OCI-LY7 (cell line): Measurements from ENCODE around the gene TP53I11. TPM values are rescaled to one million over a fixed set of nuclear protein-coding genes. Genes with fewer than 3 reads are reported as not detected.

Source experiments
- BruUV-seq: library from RNA; stranded (reverse); fragments of 400-500 nt; replicated peaks from 2 replicates; lab custom pipeline; 2021; lab: Mats Ljungman, UMichigan
- CTCF ChIA-PET: fragments of 300-600 bp; sonication (Branson Sonifier 250); formaldehyde crosslinking; loops from one replicate; lab custom pipeline; 2022; ENCODE audit warnings: antibody characterized with exemption; ENCODE audit not compliant: unreplicated experiment; lab: Charles Lee
- POLR2A ChIA-PET: fragments of 300-600 bp; sonication (Branson Sonifier 250); formaldehyde crosslinking; loops from one replicate; lab custom pipeline; 2022; ENCODE audit warnings: antibody characterized with exemption; lab: Charles Lee
- DNase-seq: peaks from one replicate; pipeline ENCODE4 v3.0.0-alpha.2; 2015; ENCODE audit warnings: low spot score
- H2AFZ ChIP-seq: fragments of 200-600 bp; sonication (generic), shearing (Covaris generic); 2 replicates; pipeline ENCODE4 v1.6.1; 2014; ENCODE audit warnings: mild to moderate bottlenecking, antibody characterized with exemption, low read length, moderate library complexity
- H3K27ac ChIP-seq: fragments of 200-600 bp; sonication (generic); 2 replicates; pipeline ENCODE4 v1.5.1; 2014; ENCODE audit warnings: mixed run types, low read depth, mild to moderate bottlenecking, moderate library complexity, low read length, inconsistent platforms; ENCODE audit not compliant: poor library complexity, severe bottlenecking
- H3K36me3 ChIP-seq: fragments of 200-600 bp; sonication (generic); 2 replicates; pipeline ENCODE4 v1.6.1; 2014; ENCODE audit warnings: mild to moderate bottlenecking, antibody characterized with exemption, low read length, moderate library complexity, mixed read lengths; ENCODE audit not compliant: insufficient read depth
- H3K4me1 ChIP-seq: fragments of 200-600 bp; sonication (generic); 2 replicates; pipeline ENCODE4 v1.5.1; 2014; ENCODE audit warnings: mild to moderate bottlenecking, low read length; ENCODE audit not compliant: insufficient read depth, poor library complexity, severe bottlenecking
- H3K4me2 ChIP-seq: fragments of 200-600 bp; sonication (generic); 2 replicates; pipeline ENCODE4 v1.6.1; 2014; ENCODE audit warnings: mild to moderate bottlenecking, low read length
- H3K4me3 ChIP-seq: fragments of 200-600 bp; sonication (generic); 2 replicates; pipeline ENCODE4 v1.5.1; 2014; ENCODE audit warnings: mild to moderate bottlenecking, low read depth, low read length; ENCODE audit not compliant: poor library complexity, severe bottlenecking
- H3K79me2 ChIP-seq: fragments of 200-600 bp; sonication (generic); 2 replicates; pipeline ENCODE4 v1.6.1; 2016; ENCODE audit warnings: low read depth, mild to moderate bottlenecking, low read length, moderate library complexity, mixed read lengths; ENCODE audit not compliant: insufficient read depth
- H3K9me2 ChIP-seq: fragments of 200-600 bp; sonication (generic); 2 replicates; pipeline ENCODE4 v1.6.1; 2016; ENCODE audit warnings: mild to moderate bottlenecking, low read length, mixed read lengths; ENCODE audit not compliant: insufficient read depth
- H3K9me3 ChIP-seq: fragments of 200-600 bp; sonication (generic); 2 replicates; pipeline ENCODE4 v1.6.1; 2014; ENCODE audit warnings: mild to moderate bottlenecking, mixed run types, low read length, mixed read lengths
- H4K20me1 ChIP-seq: fragments of 200-600 bp; sonication (generic); 2 replicates; pipeline ENCODE4 v1.6.1; 2014; ENCODE audit warnings: mild to moderate bottlenecking, antibody characterized with exemption, low read length, moderate library complexity, mixed read lengths; ENCODE audit not compliant: insufficient read depth
- CTCF ChIP-seq: fragments of 200-600 bp; sonication (generic); conservative IDR thresholded peaks from 2 replicates; pipeline ENCODE4 v1.5.1; 2014; ENCODE audit warnings: mild to moderate bottlenecking, antibody characterized with exemption, low read length, moderate library complexity, mixed read lengths
- EZH2phosphoT487 ChIP-seq: fragments of 200-600 bp; sonication (generic); IDR thresholded peaks from 2 replicates; pipeline ENCODE4 v1.6.1; 2018; ENCODE audit warnings: low read depth, borderline replicate concordance, mild to moderate bottlenecking, mixed run types, antibody characterized with exemption, low read length, moderate library complexity, mixed read lengths
- intact Hi-C: fragments of 100-400 bp; cut with micrococcal nuclease; formaldehyde crosslinking; loops from one replicate; pipeline ENCODE4 v1.10.0; 2022; ENCODE audit not compliant: unreplicated experiment
- total RNA-seq, 2 experiments: library from RNA; depleted of rRNA in 1 of 2; stranded (reverse); fragments of >200 nt in 1 of 2; shearing (Covaris generic) in 1 of 2; gene quantifications; 2 replicates each; pipeline ENCODE4 v1.2.3, GENCODE V29; 2014 to 2022

TP53I11 gene
- total RNA-seq, 2 experiments from 2014 or later, result 0.25 to 0.51 TPM

DNA sequence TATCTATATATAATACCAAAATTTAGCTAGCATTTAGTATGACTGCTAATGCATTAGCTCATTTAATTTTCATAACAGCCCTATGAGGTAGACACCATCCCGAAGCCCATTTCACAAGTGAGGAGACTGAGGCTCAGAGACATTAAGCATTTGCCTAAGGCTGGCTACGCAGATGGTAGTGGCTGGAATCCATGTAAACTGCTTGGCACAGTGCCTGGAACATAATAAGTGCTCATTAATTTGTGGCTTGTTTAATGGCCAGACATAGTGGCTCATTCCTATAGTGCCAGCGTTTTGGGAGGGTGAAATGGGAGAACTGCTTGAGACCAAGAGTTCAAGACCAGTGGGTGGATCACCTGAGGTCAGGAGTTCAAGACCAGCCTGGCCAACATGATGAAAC lies 17.8 kb upstream of the TP53I11 start:
- H3K36me3 ChIP-seq, result no peaks in the 10 kb centered on the region
- no peaks in the 10 kb centered on the region for H3K79me2 ChIP-seq
- H3K27ac ChIP-seq, result no peak overlapping the region
- BruUV-seq, result no TSS peak
- H3K4me1 ChIP-seq, result peaks cover 8% of the 10 kb centered on the region
- CTCF ChIA-PET, result no interaction called here
- POLR2A ChIA-PET, result interaction anchor here (1.2 kb wide), 2 partner anchors 9 to 11 kb away, joined by 3 read pairs; no protein-coding TSS in a partner anchor
- H4K20me1 ChIP-seq, result no peaks in the 10 kb centered on the region
- no peaks in the 10 kb centered on the region for H3K9me2 ChIP-seq
- TF ChIP-seq CTCF (no peak), EZH2phosphoT487 (no peak)
- no peak for DNase-seq
- H2AFZ ChIP-seq, result no peak overlapping the region
- H3K4me2 ChIP-seq, result no peak overlapping the region
- intact Hi-C loops, result no loop called here
- no peaks in the 10 kb centered on the region for H3K9me3 ChIP-seq
- H3K4me3 ChIP-seq, result no peak overlapping the region

GRCh38 chr11:44967930-44968496 lies 17.3 kb upstream of the TP53I11 start:
- H3K4me3 ChIP-seq, result no peak overlapping the region
- no peak for DNase-seq
- H2AFZ ChIP-seq, result no peak overlapping the region
- no peak for TF ChIP-seq CTCF
- TF ChIP-seq EZH2phosphoT487, result no peak
- no peaks in the 10 kb centered on the region for H3K9me3 ChIP-seq
- H3K36me3 ChIP-seq, result no peaks in the 10 kb centered on the region
- no peak overlapping the region for H3K27ac ChIP-seq
- ChIA-PET POLR2A (interaction anchor here (0.6 to 1.2 kb wide), 3 partner anchors 9 to 1155 kb away, joined by 3 to 7 read pairs (median 3); no protein-coding TSS in a partner anchor), CTCF (no interaction called here)
- no peak overlapping the region for H3K4me2 ChIP-seq
- intact Hi-C loops, result no loop called here
- peaks cover 8% of the 10 kb centered on the region for H3K4me1 ChIP-seq
- H3K79me2 ChIP-seq, result no peaks in the 10 kb centered on the region
- no peaks in the 10 kb centered on the region for H3K9me2 ChIP-seq
- H4K20me1 ChIP-seq, result no peaks in the 10 kb centered on the region
- BruUV-seq, result no TSS peak

DNA sequence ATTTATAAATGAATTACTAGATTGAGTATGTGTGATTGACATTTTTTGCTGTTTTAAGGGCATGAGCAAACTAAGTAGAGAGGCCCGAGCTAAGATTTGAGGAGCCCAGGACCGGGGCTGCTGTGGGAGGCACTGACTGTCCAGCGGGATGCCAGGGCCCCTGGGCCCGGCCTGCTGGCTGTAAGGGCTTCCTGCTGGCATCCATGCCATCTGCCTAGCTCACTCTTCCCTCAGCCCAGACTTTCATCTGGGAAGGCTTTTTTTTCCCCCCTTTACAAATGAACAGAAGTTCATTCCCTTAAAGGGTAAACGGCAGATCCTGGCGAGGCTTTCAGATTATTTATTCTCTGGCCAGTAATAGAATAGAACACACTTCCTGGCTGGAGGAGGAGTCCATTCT lies 16.0 kb upstream of the TP53I11 start:
- no peak overlapping the region for H3K27ac ChIP-seq
- intact Hi-C loops, result no loop called here
- no peaks in the 10 kb centered on the region for H3K9me2 ChIP-seq
- no peak overlapping the region for H3K4me3 ChIP-seq
- POLR2A ChIA-PET, result no interaction called here
- H4K20me1 ChIP-seq, result no peaks in the 10 kb centered on the region
- H3K4me2 ChIP-seq, result no peak overlapping the region
- DNase-seq, result no peak
- CTCF ChIA-PET, result no interaction called here
- peaks cover 8% of the 10 kb centered on the region for H3K4me1 ChIP-seq
- no peaks in the 10 kb centered on the region for H3K79me2 ChIP-seq
- no peak overlapping the region for H2AFZ ChIP-seq
- no peak for TF ChIP-seq EZH2phosphoT487
- no peak for TF ChIP-seq CTCF
- no TSS peak for BruUV-seq
- H3K36me3 ChIP-seq, result no peaks in the 10 kb centered on the region
- no peaks in the 10 kb centered on the region for H3K9me3 ChIP-seq
